Heart left ventricle (tissue), 16 donors: ENCODE measurements around the gene MTF1. TPM values are rescaled to one million over a fixed set of nuclear protein-coding genes. Genes with fewer than 3 reads are reported as not detected.
"Not testable (repeated sequence)": the region's sequence is repeated elsewhere in the genome, so short reads cannot be mapped to it uniquely, and the experiment has no call there.

Source experiments
- ATAC-seq, 4 donors: fragments of 200-7000 bp; cut with Tn5 transposase; one replicate each; pipeline ENCODE4 v1.9.1; 2020 to 2022; ENCODE audit warnings: moderate library complexity in 4 of 4, mild to moderate bottlenecking in 3 of 4, moderate number of reproducible peaks in 1 of 4
- DNase-seq, 5 donors: peaks; one replicate each; pipeline ENCODE4 v3.0.0-alpha.2; 2020
- H3K27ac ChIP-seq, 12 donors: fragments of 200-600 bp; sonication (generic) in 4 of 12; one replicate each; pipeline versions ENCODE4 v1.5.0 to v1.8.0; 2016 to 2022; ENCODE audit warnings: mild to moderate bottlenecking in 2 of 12
- H3K27me3 ChIP-seq, 9 donors: fragments of 200-600 bp; sonication (generic) in 2 of 9; one replicate each; pipeline versions ENCODE4 v1.5.1 to v1.8.0; 2016 to 2022; ENCODE audit warnings: mild to moderate bottlenecking in 3 of 9
- H3K36me3 ChIP-seq, 9 donors: fragments of 200-600 bp; sonication (generic) in 2 of 9; one replicate each; pipeline versions ENCODE4 v1.5.0 to v1.8.0; 2018 to 2022; ENCODE audit warnings: mild to moderate bottlenecking in 2 of 9
- H3K4me1 ChIP-seq, 12 donors: fragments of 200-600 bp; sonication (generic) in 4 of 12; one replicate each; pipeline versions ENCODE4 v1.5.0 to v1.8.0; 2016 to 2022; ENCODE audit warnings: mild to moderate bottlenecking in 3 of 12
- H3K4me3 ChIP-seq, 12 donors: fragments of 200-600 bp; sonication (generic) in 4 of 12; one replicate each; pipeline versions ENCODE4 v1.5.0 to v1.8.0; 2017 to 2022; ENCODE audit warnings: mild to moderate bottlenecking in 9 of 12, moderate library complexity in 4 of 12
- H3K9me3 ChIP-seq, 12 donors: fragments of 200-600 bp; sonication (generic) in 4 of 12; one replicate each; pipeline versions ENCODE4 v1.5.0 to v1.8.0; 2016 to 2022; ENCODE audit warnings: mild to moderate bottlenecking in 1 of 12
- CTCF ChIP-seq, 12 donors: fragments of 200-600 bp; sonication (generic) in 4 of 12; IDR thresholded peaks; one replicate each; pipeline versions ENCODE4 v1.5.0 to v1.8.0; 2018 to 2022; ENCODE audit warnings: antibody characterized with exemption in 12 of 12, mild to moderate bottlenecking in 5 of 12
- POLR2A ChIP-seq, 2 donors: fragments of 450-650 bp; IDR thresholded peaks; one replicate each; pipeline ENCODE4 v1.6.1; 2017; ENCODE audit warnings: antibody characterized with exemption in 2 of 2, mild to moderate bottlenecking in 2 of 2, moderate library complexity in 2 of 2
- WGBS, 4 donors: extraction: QIAGEN DNeasy Blood & Tissue Kit in 2 of 4; methylation state at CpG; one replicate each; pipeline versions ENCODE4 v1.1.5 to v1.1.7; 2013 to 2018; 5-methylcytosine and 5-hydroxymethylcytosine counted together
- intact Hi-C, 10 donors: fragments of 100-400 bp; cut with DNase I; formaldehyde crosslinking; loops; one replicate each; pipeline versions ENCODE4 v1.11.1 to v1.14.2; 2022
- polyA plus RNA-seq, 2 donors: library from polyadenylated mRNA; stranded (reverse); fragments of 200-250 nt; gene quantifications; one replicate each; pipeline ENCODE4 v1.2.3, GENCODE V29; 2013
- total RNA-seq, 9 donors: library from RNA; depleted of rRNA in 2 of 9; stranded (reverse); fragments of >200 nt in 2 of 9; fragmentation: NEBNext Ultra II Directional in 3 of 9; extraction: Animal tissue kit (Norgen Biotek cat#: 25700) in 3 of 9; gene quantifications; one replicate each; pipeline versions ENCODE4 v1.1.0 to v1.2.4, GENCODE V29; 2016 to 2023
- donor health status: ischemic (EF 13 %, LVEDD 7.1; RV severe dilation, severe dysfunction).
- donor health status: healthy with polysubstance abuse.
- donor health status: DM: no; HTN: yes; CAD: no.
- donor health status: DM: no; HTN: no; CAD: no.
- donor health status: ischemic (EF 25% LVEDD 6.9; RV normal size, moderate dysfunction).
- donor health status: ischemic (EF 25% LVEDD 5.7; RV mildly dilated, moderate dysfunction).
- donor health status: healthy.
- donor health status: DM: yes; HTN: yes; CAD: no.
- donor health status: ischemic (EF 35%, LVEDD 5.7; RV mildly dilated, moderate dysfunction).
- donor health status: nonischemic (EF 11% LVEDD 7.7; RV severe dilation, severe dysfunction).
- donor health status: DM: yes; HTN: yes; CAD: no.
- donor health status: PGD.
- donor health status: ischemic (EF 29% LVEDD 5.4; RV normal size, mild dysfunction).
- donor health status: nonischemic (EF 23%, LVEDD 6.1; RV moderate dilation, normal function).

The MTF1 gene
- total and polyA plus RNA-seq, 11 donors = 1.7 to 19.5 (median 12.0) TPM

GRCh38 chr1:37782491-37782890 is 76.9 kb downstream of the MTF1 start:
- Histone ChIP-seq H3K36me3 (no peaks in the 10 kb centered on the region), H3K9me3 (no peaks in the 10 kb centered on the region), H3K27me3 (peaks cover 0 to 23% (median 0%) of the 10 kb centered on the region in 9 donors), H3K4me3 (no peak overlapping the region), H3K4me1 (no peaks in the 10 kb centered on the region), H3K27ac (no peak overlapping the region)
- intact Hi-C loops = no loop called here
- WGBS, 4 donors = 73 to 83% (median 77%) methylated on average over 17 of the region's 17 CpGs
- DNase-seq (no peak), ATAC-seq (no peak)
- TF ChIP-seq POLR2A (IDR thresholded peaks at IDR 0.05) (no peak), CTCF (IDR thresholded peaks at IDR 0.05) (no peak)

GRCh38 chr1:37778654-37779053 is 80.7 kb downstream of the MTF1 start:
- TF ChIP-seq CTCF (IDR thresholded peaks at IDR 0.05) = no peak
- TF ChIP-seq POLR2A (IDR thresholded peaks at IDR 0.05) = no peak
- DNase-seq (no peak), ATAC-seq (no peak)
- Histone ChIP-seq H3K27ac (no peak overlapping the region), H3K4me1 (no peaks in the 10 kb centered on the region), H3K9me3 (peaks cover 0 to 3% (median 0%) of the 10 kb centered on the region in 12 donors), H3K4me3 (no peak overlapping the region), H3K27me3 (peaks cover 0 to 19% (median 0%) of the 10 kb centered on the region in 9 donors), H3K36me3 (no peaks in the 10 kb centered on the region)
- intact Hi-C loops = no loop called here
- 83 to 86% (median 86%) methylated on average over 3 of the region's 3 CpGs for WGBS, 4 donors

GRCh38 chr1:37776946-37777516 is 82.4 kb downstream of the MTF1 start:
- H3K9me3 ChIP-seq = peaks cover 0 to 3% (median 0%) of the 10 kb centered on the region in 12 donors
- no peak overlapping the region for H3K27ac ChIP-seq
- no peaks in the 10 kb centered on the region for H3K4me1 ChIP-seq
- ATAC-seq (no peak), DNase-seq (no peak)
- TF ChIP-seq POLR2A (IDR thresholded peaks at IDR 0.05) (no peak), CTCF (IDR thresholded peaks at IDR 0.05) (no peak)
- no peak overlapping the region for H3K4me3 ChIP-seq
- peaks cover 0 to 14% (median 0%) of the 10 kb centered on the region in 9 donors for H3K27me3 ChIP-seq
- 64 to 73% (median 69%) methylated on average over 4 of the region's 4 CpGs for WGBS, 4 donors
- H3K36me3 ChIP-seq = no peaks in the 10 kb centered on the region
- intact Hi-C loops = no loop called here

- H3K4me3 ChIP-seq, intact Hi-C loops, H3K36me3 ChIP-seq, ATAC-seq, H3K9me3 ChIP-seq, H3K27ac ChIP-seq, DNase-seq, H3K4me1 ChIP-seq: not testable (repeated sequence)
- H3K27me3 ChIP-seq = peaks cover 4 to 49% (median 14%) of the 10 kb centered on the region in 9 donors
These were observed 88.0 kb downstream of the MTF1 start for GRCh38 chr1:37771440-37771839.

- ATAC-seq (no peak), DNase-seq (no peak)
- Histone ChIP-seq H3K36me3 (no peaks in the 10 kb centered on the region), H3K9me3 (no peaks in the 10 kb centered on the region), H3K27me3 (peaks cover 25 to 78% (median 49%) of the 10 kb centered on the region in 9 donors), H3K4me3 (no peak overlapping the region), H3K27ac (no peak overlapping the region), H3K4me1 (no peaks in the 10 kb centered on the region)
- TF ChIP-seq CTCF (IDR thresholded peaks at IDR 0.05) (no peak), POLR2A (IDR thresholded peaks at IDR 0.05) (no peak)
- 3 to 20% (median 7%) methylated on average over 2 of the region's 2 CpGs for WGBS, 4 donors
- intact Hi-C loops = no loop called here
These were observed 91.9 kb downstream of the MTF1 start for GRCh38 chr1:37767488-37767887.
